OCI-LY1 (cell line): ENCODE measurements around the gene EPB41L4A.

Experiments used
- EZH2 ChIP-seq: fragments of 200-600 bp; sonication (generic), shearing (Covaris generic); IDR thresholded peaks from 2 replicates; pipeline ENCODE4 v1.8.0; 2017; ENCODE audit warnings: borderline replicate concordance, mixed run types, mild to moderate bottlenecking, antibody characterized with exemption, low read length, moderate library complexity, mixed read lengths
- TF ChIP-seq, protein P1 (sequence below): fragments of 200-600 bp; sonication (generic), shearing (Covaris generic); IDR thresholded peaks from 2 replicates; pipeline ENCODE4 v1.5.1; 2017; ENCODE audit warnings: mild to moderate bottlenecking, antibody characterized with exemption, low read length, moderate library complexity, mixed read lengths

DNA sequence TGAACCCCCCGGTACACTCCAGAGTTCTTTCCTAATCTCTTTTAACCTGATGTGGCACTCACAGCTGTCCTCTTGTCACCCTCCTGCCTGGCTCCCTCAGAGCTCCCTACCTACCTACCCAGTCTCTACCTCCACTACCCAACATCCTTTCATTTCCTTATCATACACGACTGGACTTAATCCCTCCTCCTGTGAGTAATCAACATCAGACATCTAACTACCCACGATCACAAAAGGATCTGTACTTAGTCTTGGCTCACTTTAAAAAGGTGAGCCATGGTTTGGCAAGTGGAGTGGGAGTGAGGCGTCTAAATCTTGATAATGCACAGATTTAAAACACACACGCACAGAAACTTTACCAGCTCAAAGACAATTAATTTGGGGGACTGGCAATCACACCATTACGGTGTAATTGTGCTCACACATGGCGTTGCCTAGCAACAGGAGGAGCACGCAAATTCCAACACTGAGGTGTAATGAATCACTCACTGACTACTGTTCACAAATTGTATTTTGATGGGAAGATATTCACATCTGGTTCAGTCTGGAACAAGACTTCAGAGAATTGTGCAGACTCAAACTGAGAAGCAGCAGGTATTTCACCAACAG is 235.9 kb downstream of the EPB41L4A start:
- TF ChIP-seq EZH2, result no peak
- TF ChIP-seq, protein P1, sequence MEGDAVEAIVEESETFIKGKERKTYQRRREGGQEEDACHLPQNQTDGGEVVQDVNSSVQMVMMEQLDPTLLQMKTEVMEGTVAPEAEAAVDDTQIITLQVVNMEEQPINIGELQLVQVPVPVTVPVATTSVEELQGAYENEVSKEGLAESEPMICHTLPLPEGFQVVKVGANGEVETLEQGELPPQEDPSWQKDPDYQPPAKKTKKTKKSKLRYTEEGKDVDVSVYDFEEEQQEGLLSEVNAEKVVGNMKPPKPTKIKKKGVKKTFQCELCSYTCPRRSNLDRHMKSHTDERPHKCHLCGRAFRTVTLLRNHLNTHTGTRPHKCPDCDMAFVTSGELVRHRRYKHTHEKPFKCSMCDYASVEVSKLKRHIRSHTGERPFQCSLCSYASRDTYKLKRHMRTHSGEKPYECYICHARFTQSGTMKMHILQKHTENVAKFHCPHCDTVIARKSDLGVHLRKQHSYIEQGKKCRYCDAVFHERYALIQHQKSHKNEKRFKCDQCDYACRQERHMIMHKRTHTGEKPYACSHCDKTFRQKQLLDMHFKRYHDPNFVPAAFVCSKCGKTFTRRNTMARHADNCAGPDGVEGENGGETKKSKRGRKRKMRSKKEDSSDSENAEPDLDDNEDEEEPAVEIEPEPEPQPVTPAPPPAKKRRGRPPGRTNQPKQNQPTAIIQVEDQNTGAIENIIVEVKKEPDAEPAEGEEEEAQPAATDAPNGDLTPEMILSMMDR, result no peak
